NT2/D1 (cell line): ENCODE results near the gene FLRT2.

ENCODE experiments used
- SUZ12 ChIP-seq: IDR thresholded peaks from 2 replicates; pipeline ENCODE4 v1.6.1; 2011; ENCODE audit not compliant: insufficient read length, insufficient read depth; ENCODE audit errors: extremely low read depth
- YY1 ChIP-seq: IDR thresholded peaks from 2 replicates; pipeline ENCODE4 v1.6.1; 2011; ENCODE audit not compliant: insufficient read length, insufficient read depth
- ZNF274 ChIP-seq: IDR thresholded peaks from 2 replicates; pipeline ENCODE4 v1.6.1; 2011; ENCODE audit warnings: mild to moderate bottlenecking, low read depth, low read length

- TF ChIP-seq SUZ12: no peak
- no peak for TF ChIP-seq YY1
- no peak for TF ChIP-seq ZNF274
Observed at GRCh38 chr14:85483652-85484051, 46.3 kb upstream of the FLRT2 start.
